Activated T-helper 2 cell treated with anti-CD3 and anti-CD28 coated beads, Interferon-gamma antibody, Interleukin-2, Interleukin-4, amounts not matched to agents 10 μg/mL and 5 μg/mL and 100 μg/mL, durations not matched to agents 14 hours and 24 hours and 36 hours (primary cell): Measurements from ENCODE around the gene SKP1. TPM values are rescaled to one million over a fixed set of nuclear protein-coding genes. Genes with fewer than 3 reads are reported as not detected.

Experiments used
- DNase-seq: peaks from one replicate; pipeline ENCODE4 v3.0.0; 2021; ENCODE audit warnings: low spot score
- H3K27ac Mint-ChIP-seq: one replicate; pipeline ENCODE4 v1.8.0; 2021; ENCODE audit warnings: mixed read lengths
- H3K27me3 Mint-ChIP-seq: one replicate; pipeline ENCODE4 v1.8.0; 2021; ENCODE audit warnings: low read depth, mixed read lengths
- H3K36me3 Mint-ChIP-seq: one replicate; pipeline ENCODE4 v1.8.0; 2021; ENCODE audit warnings: low read depth, mixed read lengths
- H3K4me1 Mint-ChIP-seq: one replicate; pipeline ENCODE4 v1.8.0; 2021; ENCODE audit warnings: low read depth, mixed read lengths
- H3K4me3 Mint-ChIP-seq: one replicate; pipeline ENCODE4 v1.8.0; 2021; ENCODE audit warnings: low read depth, mild to moderate bottlenecking, moderate library complexity, mixed read lengths
- H3K9me3 Mint-ChIP-seq: one replicate; pipeline ENCODE4 v1.8.0; 2021; ENCODE audit warnings: mixed read lengths
- intact Hi-C: fragments of 100-400 bp; cut with micrococcal nuclease; formaldehyde crosslinking; loops from one replicate; pipeline ENCODE4 v1.15.1; 2023
- total RNA-seq: library from RNA; stranded (reverse); gene quantifications from 2 replicates; pipeline ENCODE4 v1.2.3, GENCODE V29; 2022

Gene SKP1
- total RNA-seq, 1 donor from 2014 or later, result 254 TPM

GRCh38 chr5:134106991-134107701, 69.6 kb downstream of the SKP1 start:
- intact Hi-C loops, result no loop called here
- Mint-ChIP-seq H3K9me3 (no peaks in the 10 kb centered on the region), H3K36me3 (no peaks in the 10 kb centered on the region), H3K4me3 (no peak overlapping the region), H3K27ac (no peak overlapping the region), H3K4me1 (peaks cover 46% of the 10 kb centered on the region), H3K27me3 (peaks cover 40% of the 10 kb centered on the region)
- DNase-seq, result no peak

GRCh38 chr5:134103998-134104654, 72.6 kb downstream of the SKP1 start:
- Mint-ChIP-seq H3K4me1 (peaks cover 43% of the 10 kb centered on the region), H3K4me3 (no peak overlapping the region), H3K9me3 (no peaks in the 10 kb centered on the region), H3K27ac (peak overlapping the region; percentile 44), H3K36me3 (no peaks in the 10 kb centered on the region), H3K27me3 (peaks cover 35% of the 10 kb centered on the region)
- intact Hi-C loops, result no loop called here
- no peak for DNase-seq

GRCh38 chr5:134103397-134103796, 73.4 kb downstream of the SKP1 start:
- H3K27me3 Mint-ChIP-seq, result peaks cover 38% of the 10 kb centered on the region
- no peak overlapping the region for H3K27ac Mint-ChIP-seq
- no peak for DNase-seq
- intact Hi-C loops, result no loop called here
- H3K9me3 Mint-ChIP-seq, result no peaks in the 10 kb centered on the region
- H3K4me1 Mint-ChIP-seq, result peaks cover 48% of the 10 kb centered on the region
- H3K36me3 Mint-ChIP-seq, result no peaks in the 10 kb centered on the region
- H3K4me3 Mint-ChIP-seq, result no peak overlapping the region

GRCh38 chr5:134101686-134102439, 74.9 kb downstream of the SKP1 start:
- H3K4me3 Mint-ChIP-seq, result no peak overlapping the region

GRCh38 chr5:134100283-134101091, 76.3 kb downstream of the SKP1 start:
- intact Hi-C loops, result loop anchor here (1.0 to 2.0 kb wide), 5 partner anchors 12 to 62 kb away; no protein-coding TSS in a partner anchor
- H3K27ac Mint-ChIP-seq, result peak overlapping the region; percentile 67
- peaks cover 33% of the 10 kb centered on the region for H3K27me3 Mint-ChIP-seq
- no peak overlapping the region for H3K4me3 Mint-ChIP-seq
- H3K4me1 Mint-ChIP-seq, result peaks cover 42% of the 10 kb centered on the region
- H3K36me3 Mint-ChIP-seq, result no peaks in the 10 kb centered on the region
- H3K9me3 Mint-ChIP-seq, result no peaks in the 10 kb centered on the region
- peak; percentile 71 for DNase-seq

More at GRCh38 chr5:134101686-134102439, 74.9 kb downstream of the SKP1 start:
- Mint-ChIP-seq H3K9me3 (no peaks in the 10 kb centered on the region), H3K27ac (no peak overlapping the region), H3K27me3 (peaks cover 33% of the 10 kb centered on the region), H3K36me3 (no peaks in the 10 kb centered on the region), H3K4me1 (peaks cover 49% of the 10 kb centered on the region)
- intact Hi-C loops, result loop anchor here (2.0 kb wide), 1 partner anchor 63 kb away; no protein-coding TSS in a partner anchor
- peak; percentile 57 for DNase-seq

GRCh38 chr5:134099939-134100282, 76.8 kb downstream of the SKP1 start:
- Mint-ChIP-seq H3K27ac (peak overlapping the region; percentile 67), H3K9me3 (no peaks in the 10 kb centered on the region), H3K4me1 (peaks cover 36% of the 10 kb centered on the region), H3K36me3 (no peaks in the 10 kb centered on the region), H3K27me3 (peaks cover 31% of the 10 kb centered on the region), H3K4me3 (no peak overlapping the region)
- DNase-seq, result no peak
- intact Hi-C loops, result loop anchor here (1.0 to 2.0 kb wide), 5 partner anchors 12 to 61 kb away; no protein-coding TSS in a partner anchor

GRCh38 chr5:134099288-134099872, 77.4 kb downstream of the SKP1 start:
- H3K4me3 Mint-ChIP-seq, result no peak overlapping the region
- DNase-seq, result no peak

More at GRCh38 chr5:134099288-134099872, 77.4 kb downstream of the SKP1 start:
- H3K9me3 Mint-ChIP-seq, result no peaks in the 10 kb centered on the region
- peaks cover 32% of the 10 kb centered on the region for H3K27me3 Mint-ChIP-seq
- H3K4me1 Mint-ChIP-seq, result peaks cover 31% of the 10 kb centered on the region
- intact Hi-C loops, result no loop called here
- no peaks in the 10 kb centered on the region for H3K36me3 Mint-ChIP-seq
- no peak overlapping the region for H3K27ac Mint-ChIP-seq

Other genes with a start within 250 kb of the SKP1 start
- 63.7 and 66.7 TPM in 2 replicates for gene C5orf15, start 208.3 kb downstream of the SKP1 start, total RNA-seq
- 455 and 459 TPM in 2 replicates for gene VDAC1, start 172.0 kb downstream of the SKP1 start, total RNA-seq
- gene TCF7, start 62.3 kb downstream of the SKP1 start, total RNA-seq, result 8.4 and 10.0 TPM in 2 replicates
- 171 and 179 TPM in 2 replicates for gene PPP2CA, start 49.1 kb upstream of the SKP1 start, total RNA-seq
- gene CDKL3, start 190.2 kb upstream of the SKP1 start, total RNA-seq, result 1.1 and 1.3 TPM in 2 replicates
- gene UBE2B, start 194.6 kb upstream of the SKP1 start, total RNA-seq, result 97.2 and 97.5 TPM in 2 replicates
- 34.5 and 37.8 TPM in 2 replicates for gene CDKN2AIPNL, start 234.9 kb upstream of the SKP1 start, total RNA-seq